BLaER1 treated with 17β-estradiol and CSF1 and Interleukin-3, amounts not matched to agents 10 nM and 100 nM (cell line): ENCODE results near the gene ASXL3.

ENCODE experiments used
- H3K27ac ChIP-seq, 11 experiments: shearing (Covaris generic); formaldehyde crosslinking; 2 replicates each; pipeline ENCODE4 v1.8.1; 2022
- H3K27me3 ChIP-seq, 11 experiments: shearing (Covaris generic); formaldehyde crosslinking; 2 replicates each; pipeline ENCODE4 v1.8.1; 2022
- H3K36me3 ChIP-seq, 11 experiments: shearing (Covaris generic); formaldehyde crosslinking; 2 replicates each; pipeline ENCODE4 v1.8.1; 2022
- H3K4me1 ChIP-seq, 10 experiments: shearing (Covaris generic); formaldehyde crosslinking; 2 replicates each; pipeline ENCODE4 v1.8.1; 2022
- H3K4me2 ChIP-seq, 11 experiments: shearing (Covaris generic); formaldehyde crosslinking; 2 replicates each; pipeline ENCODE4 v1.8.1; 2022
- H3K4me3 ChIP-seq, 10 experiments: shearing (Covaris generic); formaldehyde crosslinking; 2 replicates each; pipeline ENCODE4 v1.8.1; 2022
- H3K9ac ChIP-seq, 11 experiments: shearing (Covaris generic); formaldehyde crosslinking; 2 replicates each; pipeline ENCODE4 v1.8.1; 2022
- H3K9me3 ChIP-seq, 11 experiments: shearing (Covaris generic); formaldehyde crosslinking; replicated peaks in 1 of 11; 2 replicates each; pipeline ENCODE4 v1.8.1; 2022
- H4K20me1 ChIP-seq, 11 experiments: shearing (Covaris generic); formaldehyde crosslinking; 2 replicates each; pipeline ENCODE4 v1.8.1; 2022
- Cebpa-rat ChIP-seq, 11 experiments: shearing (Covaris generic); IDR thresholded peaks; 2 replicates each; pipeline ENCODE4 v1.8.1; 2022

Gene ASXL3

GRCh38 chr18:33560686-33561370, 17.2 kb upstream of the ASXL3 start:
- Histone ChIP-seq H3K4me1 (peaks cover 0 to 20% (median 8%) of the 10 kb centered on the region in 10 experiments; a peak in 7 of 20 replicates), H3K9me3 (no peaks in the 10 kb centered on the region), H4K20me1 (no peaks in the 10 kb centered on the region), H3K4me3 (no peak overlapping the region), H3K27me3 (no peaks in the 10 kb centered on the region), H3K4me2 (peak overlapping the region in 10 of 11 experiments; percentile 4 to 39 (median 16); a peak in 10 of 22 replicates), H3K27ac (peak overlapping the region in 8 of 11 experiments; percentile 13 to 60 (median 36); a peak in 8 of 22 replicates), H3K36me3 (no peaks in the 10 kb centered on the region), H3K9ac (no peak overlapping the region)
- TF ChIP-seq Cebpa-rat (IDR thresholded peaks at IDR 0.05) = no peak

GRCh38 chr18:33562741-33563140, 15.3 kb upstream of the ASXL3 start:
- Histone ChIP-seq H3K27ac (no peak overlapping the region), H3K9ac (no peak overlapping the region), H4K20me1 (no peaks in the 10 kb centered on the region), H3K36me3 (no peaks in the 10 kb centered on the region), H3K27me3 (no peaks in the 10 kb centered on the region), H3K4me1 (peaks cover 0 to 12% (median 8%) of the 10 kb centered on the region in 10 experiments; a peak in 7 of 20 replicates), H3K4me3 (no peak overlapping the region), H3K4me2 (no peak overlapping the region), H3K9me3 (peaks cover 0 to 10% (median 0%) of the 10 kb centered on the region in 11 experiments; a peak in 4 of 22 replicates)
- no peak for TF ChIP-seq Cebpa-rat (IDR thresholded peaks at IDR 0.05)

DNA sequence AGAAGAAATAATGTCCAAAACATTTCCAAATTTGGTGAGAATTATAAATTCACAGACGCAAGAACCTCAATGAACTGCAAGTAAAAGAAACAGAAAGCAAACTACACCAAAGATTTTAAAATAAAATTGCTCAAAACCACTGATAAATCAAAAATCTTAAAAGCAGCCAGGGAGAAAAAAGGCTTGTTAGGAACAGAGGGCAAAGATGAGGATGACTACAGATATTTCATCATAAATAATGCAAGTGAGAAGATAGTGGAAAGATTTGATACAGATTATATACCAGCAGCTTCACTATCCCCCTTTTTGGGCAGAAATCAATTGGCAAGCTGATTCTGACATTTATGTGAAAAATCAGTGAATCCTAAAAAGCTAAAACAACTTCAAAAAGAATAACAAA, 10.3 kb upstream of the ASXL3 start:
- no peak overlapping the region for H3K9ac ChIP-seq
- no peak overlapping the region for H3K4me2 ChIP-seq
- no peak overlapping the region for H3K27ac ChIP-seq
- no peaks in the 10 kb centered on the region for H3K4me1 ChIP-seq
- H3K36me3 ChIP-seq = no peaks in the 10 kb centered on the region
- H3K4me3 ChIP-seq = no peak overlapping the region
- no peaks in the 10 kb centered on the region for H4K20me1 ChIP-seq
- peaks cover 0 to 11% (median 0%) of the 10 kb centered on the region in 11 experiments; a peak in 4 of 22 replicates for H3K9me3 ChIP-seq
- no peak for TF ChIP-seq Cebpa-rat (IDR thresholded peaks at IDR 0.05)
- H3K27me3 ChIP-seq = no peaks in the 10 kb centered on the region

- no peaks in the 10 kb centered on the region for H3K27me3 ChIP-seq
Observed at GRCh38 chr18:33571998-33572787, 5.8 kb upstream of the ASXL3 start.

GRCh38 chr18:33573193-33573592, 4.8 kb upstream of the ASXL3 start:
- H3K9me3 ChIP-seq = peaks cover 0 to 5% (median 4%) of the 10 kb centered on the region in 11 experiments; a peak in 10 of 22 replicates
- H3K27me3 ChIP-seq = peaks cover 0 to 8% (median 4%) of the 10 kb centered on the region in 11 experiments; a peak in 8 of 22 replicates

More at GRCh38 chr18:33571998-33572787, 5.8 kb upstream of the ASXL3 start:
- Histone ChIP-seq H3K9ac (no peak overlapping the region), H3K4me1 (peaks cover under 1 to 13% (median 5%) of the 10 kb centered on the region in 10 experiments; a peak in 15 of 20 replicates), H3K4me2 (no peak overlapping the region), H4K20me1 (no peaks in the 10 kb centered on the region), H3K36me3 (no peaks in the 10 kb centered on the region), H3K9me3 (peaks cover 0 to 6% (median 0%) of the 10 kb centered on the region in 11 experiments; a peak in 1 of 22 replicates), H3K27ac (no peak overlapping the region), H3K4me3 (no peak overlapping the region)
- TF ChIP-seq Cebpa-rat (IDR thresholded peaks at IDR 0.05) = no peak

DNA sequence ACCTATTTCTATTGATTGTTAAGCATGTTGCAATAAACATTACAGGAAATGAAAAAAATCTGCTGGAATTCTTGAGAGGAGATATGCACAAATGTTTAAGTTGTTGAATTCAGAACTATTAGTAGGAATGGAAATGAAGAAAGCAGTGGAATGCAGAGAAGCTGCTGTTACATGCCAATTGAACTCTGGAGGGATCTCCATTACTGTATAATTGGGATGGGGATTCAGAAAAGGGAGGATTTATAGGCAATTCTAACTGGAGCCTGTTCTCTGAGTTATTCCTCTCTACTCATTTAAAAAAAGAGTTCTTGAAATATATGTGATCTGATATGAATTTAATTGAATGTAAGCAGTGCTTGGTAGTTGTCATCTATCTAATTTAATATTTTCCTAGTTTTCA, 2.6 kb upstream of the ASXL3 start:
- H3K9me3 ChIP-seq = peaks cover 0 to 9% (median 5%) of the 10 kb centered on the region in 11 experiments; a peak in 10 of 22 replicates
- no peak overlapping the region for H3K9ac ChIP-seq
- H3K27me3 ChIP-seq = peaks cover 13 to 26% (median 21%) of the 10 kb centered on the region in 11 experiments

More at GRCh38 chr18:33573193-33573592, 4.8 kb upstream of the ASXL3 start:
- no peak overlapping the region for H3K9ac ChIP-seq
- no peak overlapping the region for H3K4me3 ChIP-seq
- no peak overlapping the region for H3K27ac ChIP-seq
- H4K20me1 ChIP-seq = no peaks in the 10 kb centered on the region
- H3K4me1 ChIP-seq = peaks cover 8 to 20% (median 12%) of the 10 kb centered on the region in 10 experiments; a peak in 19 of 20 replicates
- no peak for TF ChIP-seq Cebpa-rat (IDR thresholded peaks at IDR 0.05)
- H3K4me2 ChIP-seq = no peak overlapping the region
- H3K36me3 ChIP-seq = no peaks in the 10 kb centered on the region

DNA sequence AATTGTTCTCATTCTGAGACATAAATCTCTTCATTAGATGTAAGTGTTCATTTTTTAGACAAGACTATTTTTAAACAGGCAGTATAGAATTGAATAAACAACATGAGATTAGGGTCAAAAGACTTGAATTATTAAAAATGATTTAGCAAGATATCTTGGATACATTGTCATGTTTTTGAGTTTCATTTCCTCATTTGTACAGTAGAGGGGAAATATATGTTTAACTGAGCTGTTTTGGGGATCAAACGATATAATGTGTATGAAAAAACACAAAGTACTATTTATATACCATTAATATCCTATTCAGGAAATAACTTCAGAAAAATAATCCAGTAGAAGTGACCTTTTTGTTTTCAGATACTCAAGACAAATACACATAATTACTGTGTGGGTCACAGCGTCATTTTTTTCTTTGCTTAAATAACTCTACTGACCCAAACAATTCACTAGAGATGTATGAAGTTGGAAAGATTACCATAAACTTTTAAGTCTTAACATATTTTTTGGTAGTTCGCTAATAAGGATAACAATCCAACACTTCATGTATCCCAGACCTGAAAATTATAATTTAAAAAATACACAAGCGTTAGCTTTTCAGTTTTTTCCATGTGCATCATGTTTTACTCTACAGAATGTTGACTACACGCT, 896 bp upstream of the ASXL3 start:
- Histone ChIP-seq H3K27me3 (peaks cover 13 to 26% (median 21%) of the 10 kb centered on the region in 11 experiments), H3K4me3 (peak overlapping the region; percentile 60 to 77 (median 69); a peak in 19 of 20 replicates), H3K9me3 (peaks cover 0 to 9% (median 5%) of the 10 kb centered on the region in 11 experiments; a peak in 10 of 22 replicates), H3K4me1 (peaks cover 9 to 30% (median 14%) of the 10 kb centered on the region in 10 experiments; a peak in 19 of 20 replicates), H3K4me2 (peak overlapping the region; percentile 67 to 92 (median 86)), H3K36me3 (no peaks in the 10 kb centered on the region), H3K27ac (peak overlapping the region in 4 of 11 experiments; percentile 30 to 58 (median 46); a peak in 4 of 22 replicates), H3K9ac (peak overlapping the region in 4 of 11 experiments; percentile 56 to 76 (median 66); a peak in 3 of 22 replicates), H4K20me1 (no peaks in the 10 kb centered on the region)
- TF ChIP-seq Cebpa-rat (IDR thresholded peaks at IDR 0.05) = no peak

More for the DNA sequence above, 2.6 kb upstream of the ASXL3 start:
- no peak overlapping the region for H3K27ac ChIP-seq
- no peak overlapping the region for H3K4me3 ChIP-seq
- peaks cover 9 to 20% (median 12%) of the 10 kb centered on the region in 10 experiments; a peak in 19 of 20 replicates for H3K4me1 ChIP-seq
- H3K4me2 ChIP-seq = no peak overlapping the region
- TF ChIP-seq Cebpa-rat (IDR thresholded peaks at IDR 0.05) = no peak
- no peaks in the 10 kb centered on the region for H4K20me1 ChIP-seq
- H3K36me3 ChIP-seq = no peaks in the 10 kb centered on the region

GRCh38 chr18:33578518-33579348, 714 bp downstream of the ASXL3 start:
- H3K4me3 ChIP-seq = peak overlapping the region; percentile 60 to 77 (median 69)
- H4K20me1 ChIP-seq = no peaks in the 10 kb centered on the region
- peaks cover 13 to 26% (median 21%) of the 10 kb centered on the region in 11 experiments for H3K27me3 ChIP-seq
- TF ChIP-seq Cebpa-rat (IDR thresholded peaks at IDR 0.05) = no peak
- H3K9me3 ChIP-seq = peaks cover 0 to 9% (median 5%) of the 10 kb centered on the region in 11 experiments; a peak in 10 of 22 replicates
- peak overlapping the region; percentile 61 to 85 (median 77) for H3K4me2 ChIP-seq
- H3K9ac ChIP-seq = peak overlapping the region; percentile 29 to 77 (median 63); a peak in 19 of 22 replicates
- H3K4me1 ChIP-seq = peaks cover 9 to 33% (median 14%) of the 10 kb centered on the region in 10 experiments; a peak in 19 of 20 replicates
- peak overlapping the region in 4 of 11 experiments; percentile 30 to 56 (median 37); a peak in 5 of 22 replicates for H3K27ac ChIP-seq
- H3K36me3 ChIP-seq = no peaks in the 10 kb centered on the region
